Brain microvascular endothelial cell (primary cell): ENCODE measurements around the gene DAPK1.

Experiments
- DNase-seq: peaks from one replicate; pipeline ENCODE4 v3.0.0-alpha.2; 2020
- H3K27ac ChIP-seq: fragments of 250-450 bp; sonication (Bioruptor Pico); 2 replicates; pipeline ENCODE4 v1.5.1; 2020; ENCODE audit warnings: mild to moderate bottlenecking, moderate library complexity
- H3K27me3 ChIP-seq: fragments of 250-450 bp; sonication (Bioruptor Pico); replicated peaks from 2 replicates; pipeline ENCODE4 v1.5.1; 2020; ENCODE audit warnings: mild to moderate bottlenecking
- H3K36me3 ChIP-seq: fragments of 250-450 bp; sonication (Bioruptor Pico); replicated peaks from 2 replicates; pipeline ENCODE4 v1.5.1; 2020; ENCODE audit warnings: mild to moderate bottlenecking
- H3K4me3 ChIP-seq: 2 replicates; pipeline ENCODE4 v1.5.1; 2011; ENCODE audit warnings: low read depth, mild to moderate bottlenecking, control low read depth, low read length, moderate library complexity
- CTCF ChIP-seq: IDR thresholded peaks from 2 replicates; pipeline ENCODE4 v1.5.1; 2011; ENCODE audit warnings: low read depth, mild to moderate bottlenecking, moderate library complexity, low read length, control low read depth, inconsistent platforms; ENCODE audit errors: missing control alignments
- in situ Hi-C: cut with HindIII; loops from 2 replicates; pipeline ENCODE4 v1.10.0; 2017; ENCODE audit warnings: low sequenced_read_pairs, low pct_ligation_motif_present

Gene DAPK1

GRCh38 chr9:87516222-87516925 is 18.7 kb downstream of the DAPK1 start:
- Histone ChIP-seq H3K4me3 (no peak overlapping the region), H3K36me3 (no peaks in the 10 kb centered on the region), H3K27me3 (no peaks in the 10 kb centered on the region), H3K27ac (no peak overlapping the region)
- DNase-seq: peak; percentile 71
- in situ Hi-C loops: no loop called here
- no peak for TF ChIP-seq CTCF

GRCh38 chr9:87516926-87517290 is 19.2 kb downstream of the DAPK1 start:
- no peaks in the 10 kb centered on the region for H3K36me3 ChIP-seq
- no peak for TF ChIP-seq CTCF
- no peak for DNase-seq
- in situ Hi-C loops: no loop called here
- no peak overlapping the region for H3K27ac ChIP-seq
- H3K27me3 ChIP-seq: no peaks in the 10 kb centered on the region
- H3K4me3 ChIP-seq: no peak overlapping the region

GRCh38 chr9:87517732-87518131 is 20.1 kb downstream of the DAPK1 start:
- no peak for TF ChIP-seq CTCF
- Histone ChIP-seq H3K4me3 (no peak overlapping the region), H3K36me3 (no peaks in the 10 kb centered on the region), H3K27ac (no peak overlapping the region), H3K27me3 (no peaks in the 10 kb centered on the region)
- in situ Hi-C loops: no loop called here
- DNase-seq: no peak

- no peak for DNase-seq
Observed at GRCh38 chr9:87518702-87519335, 21.2 kb downstream of the DAPK1 start.

GRCh38 chr9:87519461-87519860 is 21.8 kb downstream of the DAPK1 start:
- Histone ChIP-seq H3K27me3 (no peaks in the 10 kb centered on the region), H3K27ac (no peak overlapping the region), H3K36me3 (no peaks in the 10 kb centered on the region), H3K4me3 (no peak overlapping the region)
- in situ Hi-C loops: no loop called here
- DNase-seq: no peak
- TF ChIP-seq CTCF: no peak

More at GRCh38 chr9:87518702-87519335, 21.2 kb downstream of the DAPK1 start:
- Histone ChIP-seq H3K27ac (no peak overlapping the region), H3K36me3 (no peaks in the 10 kb centered on the region), H3K4me3 (no peak overlapping the region), H3K27me3 (no peaks in the 10 kb centered on the region)
- in situ Hi-C loops: no loop called here
- TF ChIP-seq CTCF: no peak
